Activated CD8-positive, alpha-beta T cell treated with anti-CD3 and anti-CD28 coated beads for 36 hours (primary cell): Measurements from ENCODE around the gene GPSM1. TPM values are rescaled to one million over a fixed set of nuclear protein-coding genes. Genes with fewer than 3 reads are reported as not detected.

Experiments used
- ATAC-seq: fragments of 200-7000 bp; cut with Tn5 transposase; one replicate; pipeline ENCODE4 v1.10.0; 2021; ENCODE audit warnings: mild to moderate bottlenecking, moderate library complexity
- CTCF ChIA-PET: fragments of 350-600 bp; sonication (Branson Sonifier 250); formaldehyde crosslinking; loops from one replicate; lab custom pipeline; 2021; ENCODE audit warnings: antibody characterized with exemption; lab: Charles Lee
- POLR2A ChIA-PET: fragments of 350-600 bp; sonication (Branson Sonifier 250); formaldehyde crosslinking; loops from one replicate; lab custom pipeline; 2021; ENCODE audit warnings: antibody characterized with exemption; lab: Charles Lee
- DNase-seq: peaks from one replicate; pipeline ENCODE4 v3.0.0-alpha.2; 2020
- H3K27ac Mint-ChIP-seq: one replicate; pipeline ENCODE4 v1.8.0; 2021; ENCODE audit warnings: mild to moderate bottlenecking, mixed read lengths
- H3K27me3 Mint-ChIP-seq: one replicate; pipeline ENCODE4 v1.8.0; 2021; ENCODE audit warnings: mixed read lengths
- H3K36me3 Mint-ChIP-seq: one replicate; pipeline ENCODE4 v1.8.0; 2021; ENCODE audit warnings: low read depth, mixed read lengths
- H3K4me1 Mint-ChIP-seq: one replicate; pipeline ENCODE4 v1.8.0; 2021; ENCODE audit warnings: low read depth, mixed read lengths
- H3K4me3 Mint-ChIP-seq: one replicate; pipeline ENCODE4 v1.8.0; 2021; ENCODE audit warnings: mild to moderate bottlenecking, moderate library complexity, mixed read lengths
- H3K9me3 Mint-ChIP-seq: one replicate; pipeline ENCODE4 v1.8.0; 2021; ENCODE audit warnings: mixed read lengths
- intact Hi-C: fragments of 100-400 bp; cut with micrococcal nuclease; formaldehyde crosslinking; loops from one replicate; pipeline ENCODE4 v1.10.0; 2022
- total RNA-seq, 2 experiments: library from RNA; stranded (reverse); gene quantifications; one replicate each; pipeline ENCODE4 v1.2.3, GENCODE V29; 2021
- TF ChIP-seq, protein P1 (sequence below): fragments of 200-600 bp; IDR thresholded peaks from one replicate; pipeline ENCODE4 v1.8.0; 2022; ENCODE audit warnings: antibody characterized with exemption, mild to moderate bottlenecking

The GPSM1 gene
- total RNA-seq, 2 experiments from 2014 or later, result 8.8 to 10.0 TPM

DNA sequence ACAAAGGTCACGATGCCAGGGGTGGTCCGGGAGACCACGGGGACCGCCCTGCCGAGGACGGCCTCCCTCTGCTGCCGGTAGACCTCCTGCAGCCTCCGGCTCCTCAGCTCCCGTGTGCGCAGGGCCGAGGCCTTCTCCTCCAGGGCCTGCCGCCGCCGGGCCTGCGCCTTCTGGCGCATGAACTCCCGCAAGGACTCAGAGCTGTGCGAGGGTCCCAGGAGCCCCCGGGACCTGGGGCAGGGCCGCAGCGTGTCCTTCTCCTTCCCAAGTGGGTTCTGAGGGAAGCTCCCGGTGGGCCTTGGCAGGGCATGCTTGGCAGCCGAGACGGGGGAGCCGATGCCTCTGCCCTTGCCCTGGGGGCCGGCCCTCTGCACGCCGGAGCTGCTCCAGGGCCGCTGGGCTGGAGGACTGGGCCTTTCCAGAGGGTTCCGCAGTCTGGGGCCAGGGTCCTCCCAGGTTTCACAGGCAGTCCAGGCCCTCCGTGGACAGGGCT lies 36.8 kb upstream of the GPSM1 start:
- Mint-ChIP-seq H3K36me3 (no peaks in the 10 kb centered on the region), H3K27me3 (no peaks in the 10 kb centered on the region), H3K9me3 (no peaks in the 10 kb centered on the region), H3K27ac (no peak overlapping the region), H3K4me1 (no peaks in the 10 kb centered on the region), H3K4me3 (no peak overlapping the region)
- ATAC-seq (no peak), DNase-seq (no peak)
- intact Hi-C loops, result no loop called here
- POLR2A ChIA-PET, result no interaction called here
- TF ChIP-seq, protein P1, sequence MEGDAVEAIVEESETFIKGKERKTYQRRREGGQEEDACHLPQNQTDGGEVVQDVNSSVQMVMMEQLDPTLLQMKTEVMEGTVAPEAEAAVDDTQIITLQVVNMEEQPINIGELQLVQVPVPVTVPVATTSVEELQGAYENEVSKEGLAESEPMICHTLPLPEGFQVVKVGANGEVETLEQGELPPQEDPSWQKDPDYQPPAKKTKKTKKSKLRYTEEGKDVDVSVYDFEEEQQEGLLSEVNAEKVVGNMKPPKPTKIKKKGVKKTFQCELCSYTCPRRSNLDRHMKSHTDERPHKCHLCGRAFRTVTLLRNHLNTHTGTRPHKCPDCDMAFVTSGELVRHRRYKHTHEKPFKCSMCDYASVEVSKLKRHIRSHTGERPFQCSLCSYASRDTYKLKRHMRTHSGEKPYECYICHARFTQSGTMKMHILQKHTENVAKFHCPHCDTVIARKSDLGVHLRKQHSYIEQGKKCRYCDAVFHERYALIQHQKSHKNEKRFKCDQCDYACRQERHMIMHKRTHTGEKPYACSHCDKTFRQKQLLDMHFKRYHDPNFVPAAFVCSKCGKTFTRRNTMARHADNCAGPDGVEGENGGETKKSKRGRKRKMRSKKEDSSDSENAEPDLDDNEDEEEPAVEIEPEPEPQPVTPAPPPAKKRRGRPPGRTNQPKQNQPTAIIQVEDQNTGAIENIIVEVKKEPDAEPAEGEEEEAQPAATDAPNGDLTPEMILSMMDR, result no peak
- CTCF ChIA-PET, result no interaction called here

DNA sequence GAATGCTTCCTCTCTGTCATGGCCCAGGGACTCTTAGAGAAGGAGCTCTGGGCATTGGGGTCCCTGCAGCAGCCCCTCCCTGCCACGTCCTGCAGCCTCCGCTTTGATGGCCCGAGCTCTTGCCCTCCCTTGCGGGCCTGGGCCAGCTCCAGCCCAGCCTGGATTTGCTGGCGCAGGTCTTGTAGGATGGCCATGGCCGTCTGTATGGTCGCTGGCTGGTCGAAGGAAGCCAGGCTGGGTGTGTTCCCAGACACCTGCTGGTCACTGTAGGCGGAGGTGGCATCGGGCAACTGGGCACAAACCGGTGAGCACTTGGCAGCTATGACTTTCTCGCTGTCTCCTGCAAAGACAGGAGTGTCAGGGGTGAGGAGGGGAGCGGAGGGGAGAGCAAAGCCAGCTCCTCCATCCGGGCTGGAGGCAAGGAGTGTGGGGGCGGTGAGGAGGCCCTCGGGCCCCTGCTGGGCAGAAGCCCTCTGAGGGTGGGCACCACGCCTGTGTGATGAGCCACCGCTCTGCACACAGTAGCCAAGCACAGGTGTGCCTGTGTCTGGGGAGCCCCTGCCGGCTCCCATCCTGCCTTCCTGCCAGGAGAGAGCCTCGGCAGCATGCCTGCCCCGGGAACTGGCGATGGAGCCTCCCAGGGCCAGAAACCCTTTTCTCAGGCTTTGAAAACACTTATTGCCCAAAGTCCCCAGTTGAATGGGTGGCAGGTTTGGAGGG lies 35.9 kb upstream of the GPSM1 start:
- ChIA-PET CTCF (no interaction called here), POLR2A (no interaction called here)
- Mint-ChIP-seq H3K4me3 (no peak overlapping the region), H3K4me1 (no peaks in the 10 kb centered on the region), H3K9me3 (no peaks in the 10 kb centered on the region), H3K27ac (no peak overlapping the region), H3K36me3 (no peaks in the 10 kb centered on the region), H3K27me3 (no peaks in the 10 kb centered on the region)
- intact Hi-C loops, result no loop called here
- ATAC-seq, result no peak
- no peak for DNase-seq
- TF ChIP-seq, protein P1, result no peak

DNA sequence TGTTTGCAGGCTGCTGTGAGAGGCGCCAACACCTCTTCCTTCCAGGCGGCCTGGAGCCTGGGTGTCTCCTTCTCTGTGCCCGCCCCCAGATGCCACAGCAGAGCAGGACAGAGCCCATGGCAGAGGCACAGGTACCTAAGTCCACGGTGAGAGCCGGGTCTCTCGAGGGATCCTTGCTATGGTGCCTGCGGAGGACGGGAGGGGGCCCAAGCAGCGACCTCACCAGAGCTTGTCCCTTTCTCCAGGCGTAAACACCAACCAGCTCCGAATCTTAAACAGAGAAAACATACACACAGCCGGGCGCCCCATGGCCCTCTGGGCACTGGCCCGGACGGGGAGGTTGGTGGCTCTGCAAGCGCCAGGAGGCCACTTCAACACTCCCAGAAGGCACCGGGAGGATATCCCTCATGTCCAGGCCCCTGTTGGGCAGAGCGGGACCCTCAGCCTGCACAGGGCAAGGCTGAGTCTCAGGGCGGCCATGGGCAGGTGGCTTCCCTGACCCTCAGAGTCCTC lies 35.3 kb upstream of the GPSM1 start:
- ATAC-seq (no peak), DNase-seq (no peak)
- no peak overlapping the region for H3K27ac Mint-ChIP-seq
- H3K9me3 Mint-ChIP-seq, result no peaks in the 10 kb centered on the region
- ChIA-PET CTCF (no interaction called here), POLR2A (no interaction called here)
- TF ChIP-seq, protein P1, result no peak
- H3K4me1 Mint-ChIP-seq, result no peaks in the 10 kb centered on the region
- no peaks in the 10 kb centered on the region for H3K36me3 Mint-ChIP-seq
- intact Hi-C loops, result no loop called here
- H3K27me3 Mint-ChIP-seq, result no peaks in the 10 kb centered on the region
- H3K4me3 Mint-ChIP-seq, result no peak overlapping the region

DNA sequence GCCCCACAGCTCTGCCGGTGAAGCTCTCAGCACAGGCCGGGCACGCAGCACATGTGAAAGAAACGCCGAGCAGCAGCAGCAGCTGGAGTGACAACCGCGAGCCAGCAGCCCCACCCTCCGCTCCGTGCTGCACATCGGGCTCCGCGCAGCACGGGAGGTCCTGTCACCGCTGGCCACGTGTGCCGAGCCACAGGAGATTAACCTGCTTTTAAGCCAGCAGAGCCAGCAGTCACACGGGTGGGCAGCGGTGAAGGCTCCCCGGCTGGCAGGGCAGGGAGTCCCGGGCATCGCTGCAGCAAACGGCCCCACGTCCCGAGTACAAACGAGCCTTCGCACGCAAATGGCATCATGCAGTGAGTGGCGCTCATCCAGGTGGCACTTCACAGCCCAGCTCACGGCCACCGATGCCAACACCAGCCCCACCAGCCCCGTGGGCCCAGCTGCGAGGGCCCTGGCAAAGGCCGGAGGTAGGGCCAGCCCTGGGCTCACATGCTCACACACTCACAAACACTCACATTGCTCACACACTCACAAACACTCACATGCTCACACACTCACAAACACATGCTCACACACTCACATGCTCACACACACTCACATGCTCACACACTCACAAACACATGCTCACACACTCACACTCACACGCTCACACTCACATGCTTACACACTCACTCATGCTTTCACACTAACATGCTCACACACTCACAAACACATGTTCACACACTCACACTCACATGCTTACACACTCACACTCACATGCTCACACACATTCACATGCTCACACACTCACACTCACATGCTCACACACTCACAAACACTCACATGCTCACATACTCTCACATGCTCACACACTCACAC lies 34.5 kb upstream of the GPSM1 start:
- intact Hi-C loops, result no loop called here
- Mint-ChIP-seq H3K36me3 (no peaks in the 10 kb centered on the region), H3K9me3 (no peaks in the 10 kb centered on the region), H3K27me3 (no peaks in the 10 kb centered on the region), H3K4me1 (no peaks in the 10 kb centered on the region), H3K4me3 (no peak overlapping the region), H3K27ac (no peak overlapping the region)
- ATAC-seq (no peak), DNase-seq (no peak)
- TF ChIP-seq, protein P1, result no peak
- POLR2A ChIA-PET, result no interaction called here
- CTCF ChIA-PET, result no interaction called here
